OCI-LY1 (cell line): ENCODE results near the gene THSD7A.

Source experiments
- H2AFZ ChIP-seq: fragments of 200-600 bp; sonication (generic), shearing (Covaris generic); 2 replicates; pipeline ENCODE4 v1.6.0; 2014; ENCODE audit warnings: antibody characterized with exemption, mild to moderate bottlenecking, low read length
- H3F3A ChIP-seq: fragments of 200-600 bp; sonication (generic), shearing (Covaris generic); 2 replicates; pipeline ENCODE4 v1.6.0; 2014; ENCODE audit warnings: mild to moderate bottlenecking, antibody characterized with exemption, low read length, moderate library complexity; ENCODE audit not compliant: insufficient read depth
- H3K27ac ChIP-seq: fragments of 200-600 bp; sonication (generic); 2 replicates; pipeline ENCODE4 v1.5.1; 2014; ENCODE audit warnings: low read length, mixed run types, mild to moderate bottlenecking, low read depth; ENCODE audit not compliant: poor library complexity, severe bottlenecking
- H3K27me3 ChIP-seq: fragments of 200-600 bp; sonication (generic); 2 replicates; pipeline ENCODE4 v1.6.0; 2014; ENCODE audit warnings: antibody characterized with exemption, mild to moderate bottlenecking, low read length, moderate library complexity; ENCODE audit not compliant: insufficient read depth
- H3K36me3 ChIP-seq: fragments of 200-600 bp; sonication (generic); 2 replicates; pipeline ENCODE4 v1.6.1; 2014; ENCODE audit warnings: mild to moderate bottlenecking, antibody characterized with exemption, low read length, moderate library complexity, mixed read lengths; ENCODE audit not compliant: insufficient read depth
- H3K4me1 ChIP-seq: fragments of 200-600 bp; sonication (generic); 2 replicates; pipeline ENCODE4 v1.5.1; 2014; ENCODE audit warnings: mild to moderate bottlenecking, low read length, moderate library complexity; ENCODE audit not compliant: insufficient read depth, severe bottlenecking
- H3K4me2 ChIP-seq: fragments of 200-600 bp; sonication (generic), shearing (Covaris generic); 2 replicates; pipeline ENCODE4 v1.6.1; 2014; ENCODE audit warnings: low read length
- H3K4me3 ChIP-seq: fragments of 200-600 bp; sonication (generic); 2 replicates; pipeline ENCODE4 v1.5.1; 2014; ENCODE audit warnings: low read length, low read depth, mild to moderate bottlenecking, mixed read lengths; ENCODE audit not compliant: poor library complexity, severe bottlenecking
- H3K79me2 ChIP-seq: fragments of 200-600 bp; shearing (Covaris generic); 2 replicates; pipeline ENCODE4 v1.6.1; 2016; ENCODE audit warnings: mixed run types, low read length, mixed read lengths; ENCODE audit not compliant: insufficient read depth
- H3K9ac ChIP-seq: fragments of 200-600 bp; sonication (generic), shearing (Covaris generic); 2 replicates; pipeline ENCODE4 v1.6.1; 2014; ENCODE audit warnings: mild to moderate bottlenecking, low read length, mixed read lengths
- H3K9me2 ChIP-seq: fragments of 200-600 bp; sonication (generic), shearing (Covaris generic); 2 replicates; pipeline ENCODE4 v1.6.1; 2014; ENCODE audit warnings: low read depth, mild to moderate bottlenecking, low read length, mixed read lengths
- H3K9me3 ChIP-seq: fragments of 200-600 bp; shearing (Covaris generic); 2 replicates; pipeline ENCODE4 v1.6.1; 2014; ENCODE audit warnings: low read length, mixed read lengths
- H4K20me1 ChIP-seq: fragments of 200-600 bp; sonication (generic), shearing (Covaris generic); 2 replicates; pipeline ENCODE4 v1.6.0; 2016; ENCODE audit warnings: mild to moderate bottlenecking, low read length; ENCODE audit not compliant: insufficient read depth
- EZH2 ChIP-seq: fragments of 200-600 bp; sonication (generic), shearing (Covaris generic); IDR thresholded peaks from 2 replicates; pipeline ENCODE4 v1.8.0; 2017; ENCODE audit warnings: borderline replicate concordance, mixed run types, mild to moderate bottlenecking, antibody characterized with exemption, low read length, moderate library complexity, mixed read lengths
- TF ChIP-seq, protein P1 (sequence below): fragments of 200-600 bp; sonication (generic), shearing (Covaris generic); IDR thresholded peaks from 2 replicates; pipeline ENCODE4 v1.5.1; 2017; ENCODE audit warnings: mild to moderate bottlenecking, antibody characterized with exemption, low read length, moderate library complexity, mixed read lengths

THSD7A gene

DNA sequence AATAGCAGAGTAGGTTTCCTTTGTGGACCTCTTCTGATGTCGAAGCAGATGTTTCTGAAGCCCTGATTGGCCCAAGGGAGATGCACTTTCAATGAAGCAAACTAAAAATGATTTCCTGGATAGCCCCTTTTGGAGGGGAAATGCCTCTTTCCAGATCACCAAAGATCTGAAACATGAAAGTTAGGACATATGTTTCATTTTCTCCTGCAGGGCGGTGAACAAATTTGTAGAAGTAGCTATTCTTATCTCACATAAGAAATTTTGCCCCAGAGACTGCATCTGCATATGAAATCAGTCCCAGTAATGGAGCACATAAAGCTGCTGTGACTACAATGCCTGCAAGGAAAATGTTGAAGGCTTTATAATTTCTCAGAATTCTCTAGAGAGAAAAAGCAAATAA is 56.0 kb downstream of the THSD7A start:
- H3K9me2 ChIP-seq: no peaks in the 10 kb centered on the region
- H3K27me3 ChIP-seq: no peaks in the 10 kb centered on the region
- H3K27ac ChIP-seq: no peak overlapping the region
- no peak overlapping the region for H3K9ac ChIP-seq
- no peak overlapping the region for H3K4me2 ChIP-seq
- no peak overlapping the region for H3K4me3 ChIP-seq
- H3K4me1 ChIP-seq: no peaks in the 10 kb centered on the region
- no peaks in the 10 kb centered on the region for H4K20me1 ChIP-seq
- H2AFZ ChIP-seq: no peak overlapping the region
- no peaks in the 10 kb centered on the region for H3K36me3 ChIP-seq
- TF ChIP-seq EZH2: no peak
- TF ChIP-seq, protein P1, sequence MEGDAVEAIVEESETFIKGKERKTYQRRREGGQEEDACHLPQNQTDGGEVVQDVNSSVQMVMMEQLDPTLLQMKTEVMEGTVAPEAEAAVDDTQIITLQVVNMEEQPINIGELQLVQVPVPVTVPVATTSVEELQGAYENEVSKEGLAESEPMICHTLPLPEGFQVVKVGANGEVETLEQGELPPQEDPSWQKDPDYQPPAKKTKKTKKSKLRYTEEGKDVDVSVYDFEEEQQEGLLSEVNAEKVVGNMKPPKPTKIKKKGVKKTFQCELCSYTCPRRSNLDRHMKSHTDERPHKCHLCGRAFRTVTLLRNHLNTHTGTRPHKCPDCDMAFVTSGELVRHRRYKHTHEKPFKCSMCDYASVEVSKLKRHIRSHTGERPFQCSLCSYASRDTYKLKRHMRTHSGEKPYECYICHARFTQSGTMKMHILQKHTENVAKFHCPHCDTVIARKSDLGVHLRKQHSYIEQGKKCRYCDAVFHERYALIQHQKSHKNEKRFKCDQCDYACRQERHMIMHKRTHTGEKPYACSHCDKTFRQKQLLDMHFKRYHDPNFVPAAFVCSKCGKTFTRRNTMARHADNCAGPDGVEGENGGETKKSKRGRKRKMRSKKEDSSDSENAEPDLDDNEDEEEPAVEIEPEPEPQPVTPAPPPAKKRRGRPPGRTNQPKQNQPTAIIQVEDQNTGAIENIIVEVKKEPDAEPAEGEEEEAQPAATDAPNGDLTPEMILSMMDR: no peak
- H3K79me2 ChIP-seq: no peaks in the 10 kb centered on the region
- H3K9me3 ChIP-seq: no peaks in the 10 kb centered on the region
- no peaks in the 10 kb centered on the region for H3F3A ChIP-seq

GRCh38 chr7:11775401-11775800 is 56.6 kb downstream of the THSD7A start:
- Histone ChIP-seq H3F3A (no peaks in the 10 kb centered on the region), H2AFZ (no peak overlapping the region), H3K9ac (no peak overlapping the region), H3K36me3 (no peaks in the 10 kb centered on the region), H4K20me1 (no peaks in the 10 kb centered on the region), H3K4me3 (no peak overlapping the region), H3K27ac (no peak overlapping the region), H3K4me2 (no peak overlapping the region), H3K79me2 (no peaks in the 10 kb centered on the region), H3K9me2 (no peaks in the 10 kb centered on the region), H3K9me3 (no peaks in the 10 kb centered on the region), H3K27me3 (no peaks in the 10 kb centered on the region), H3K4me1 (no peaks in the 10 kb centered on the region)
- no peak for TF ChIP-seq EZH2
- TF ChIP-seq, protein P1: no peak

GRCh38 chr7:11768263-11768662 is 63.7 kb downstream of the THSD7A start:
- no peaks in the 10 kb centered on the region; the same call in 1 of the 2 replicates for H3K9me2 ChIP-seq
- TF ChIP-seq EZH2: no peak
- no peaks in the 10 kb centered on the region for H3K36me3 ChIP-seq
- H3K9ac ChIP-seq: no peak overlapping the region
- H3K4me2 ChIP-seq: no peak overlapping the region
- no peaks in the 10 kb centered on the region for H3K79me2 ChIP-seq
- H3K9me3 ChIP-seq: no peaks in the 10 kb centered on the region
- no peak overlapping the region for H3K4me3 ChIP-seq
- H3F3A ChIP-seq: no peaks in the 10 kb centered on the region
- no peaks in the 10 kb centered on the region for H3K27me3 ChIP-seq
- no peak overlapping the region for H3K27ac ChIP-seq
- H2AFZ ChIP-seq: no peak overlapping the region
- H4K20me1 ChIP-seq: no peaks in the 10 kb centered on the region
- H3K4me1 ChIP-seq: no peaks in the 10 kb centered on the region

GRCh38 chr7:11767148-11767547 is 64.8 kb downstream of the THSD7A start:
- Histone ChIP-seq H3K27me3 (no peaks in the 10 kb centered on the region), H3F3A (no peaks in the 10 kb centered on the region), H3K9me2 (no peaks in the 10 kb centered on the region; the same call in 1 of the 2 replicates), H4K20me1 (no peaks in the 10 kb centered on the region), H2AFZ (no peak overlapping the region), H3K9me3 (no peaks in the 10 kb centered on the region), H3K4me3 (no peak overlapping the region), H3K4me1 (no peaks in the 10 kb centered on the region), H3K9ac (no peak overlapping the region), H3K79me2 (no peaks in the 10 kb centered on the region), H3K36me3 (no peaks in the 10 kb centered on the region), H3K27ac (no peak overlapping the region), H3K4me2 (no peak overlapping the region)
- TF ChIP-seq, protein P1: no peak
- TF ChIP-seq EZH2: no peak
